Kidney epithelial cell (primary cell): Measurements from ENCODE around the gene RBX1. TPM values are rescaled to one million over a fixed set of nuclear protein-coding genes. Genes with fewer than 3 reads are reported as not detected.

Source experiments
- DNase-seq: peaks from one replicate; pipeline ENCODE4 v3.0.0-alpha.2; 2010; ENCODE audit warnings: low read depth
- H3K27me3 ChIP-seq: 2 replicates; pipeline ENCODE4 v1.6.0; 2011; ENCODE audit warnings: low read length; ENCODE audit not compliant: control insufficient read depth, insufficient read depth
- H3K36me3 ChIP-seq: 2 replicates; pipeline ENCODE4 v1.5.1; 2011; ENCODE audit warnings: low read length; ENCODE audit not compliant: control insufficient read depth, insufficient read depth
- H3K4me3 ChIP-seq: 2 replicates; pipeline ENCODE4 v1.5.1; 2011; ENCODE audit warnings: low read depth, mild to moderate bottlenecking, control low read depth, low read length
- total RNA-seq: library from RNA; depleted of rRNA; stranded (reverse); fragments of >200 nt; gene quantifications from 2 replicates; pipeline ENCODE4 v1.2.3, GENCODE V29; 2015
- TF ChIP-seq, protein P1 (sequence below): IDR thresholded peaks from 2 replicates; pipeline ENCODE4 v1.5.1; 2011; ENCODE audit warnings: mild to moderate bottlenecking, moderate library complexity, low read length, control low read depth, inconsistent platforms; ENCODE audit not compliant: insufficient read depth, poor library complexity, severe bottlenecking

Gene RBX1
- total RNA-seq, 1 donor from 2014 or later: 51.0 TPM

DNA sequence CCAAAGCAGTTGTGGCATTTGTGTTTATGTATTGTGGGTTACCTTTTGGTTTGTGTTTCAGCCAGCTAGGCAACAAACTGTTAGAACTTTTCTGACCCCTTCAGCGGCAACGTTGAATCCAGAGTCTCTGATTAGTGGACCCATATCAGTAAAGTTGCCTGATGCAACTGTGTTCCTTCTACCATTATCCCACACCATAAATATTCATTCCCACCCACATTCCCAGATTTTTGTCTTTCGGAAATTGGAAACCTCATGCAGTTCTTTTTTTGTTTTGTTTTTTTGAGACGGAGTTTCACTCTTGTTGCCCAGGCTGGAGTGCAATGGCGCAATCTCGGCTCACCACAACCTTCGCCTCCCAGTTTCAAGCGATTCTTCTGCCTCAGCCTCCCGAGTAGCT lies 30.7 kb upstream of the RBX1 start:
- DNase-seq: no peak
- TF ChIP-seq, protein P1, sequence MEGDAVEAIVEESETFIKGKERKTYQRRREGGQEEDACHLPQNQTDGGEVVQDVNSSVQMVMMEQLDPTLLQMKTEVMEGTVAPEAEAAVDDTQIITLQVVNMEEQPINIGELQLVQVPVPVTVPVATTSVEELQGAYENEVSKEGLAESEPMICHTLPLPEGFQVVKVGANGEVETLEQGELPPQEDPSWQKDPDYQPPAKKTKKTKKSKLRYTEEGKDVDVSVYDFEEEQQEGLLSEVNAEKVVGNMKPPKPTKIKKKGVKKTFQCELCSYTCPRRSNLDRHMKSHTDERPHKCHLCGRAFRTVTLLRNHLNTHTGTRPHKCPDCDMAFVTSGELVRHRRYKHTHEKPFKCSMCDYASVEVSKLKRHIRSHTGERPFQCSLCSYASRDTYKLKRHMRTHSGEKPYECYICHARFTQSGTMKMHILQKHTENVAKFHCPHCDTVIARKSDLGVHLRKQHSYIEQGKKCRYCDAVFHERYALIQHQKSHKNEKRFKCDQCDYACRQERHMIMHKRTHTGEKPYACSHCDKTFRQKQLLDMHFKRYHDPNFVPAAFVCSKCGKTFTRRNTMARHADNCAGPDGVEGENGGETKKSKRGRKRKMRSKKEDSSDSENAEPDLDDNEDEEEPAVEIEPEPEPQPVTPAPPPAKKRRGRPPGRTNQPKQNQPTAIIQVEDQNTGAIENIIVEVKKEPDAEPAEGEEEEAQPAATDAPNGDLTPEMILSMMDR: no peak
- Histone ChIP-seq H3K4me3 (no peak overlapping the region), H3K36me3 (no peaks in the 10 kb centered on the region), H3K27me3 (no peaks in the 10 kb centered on the region)

DNA sequence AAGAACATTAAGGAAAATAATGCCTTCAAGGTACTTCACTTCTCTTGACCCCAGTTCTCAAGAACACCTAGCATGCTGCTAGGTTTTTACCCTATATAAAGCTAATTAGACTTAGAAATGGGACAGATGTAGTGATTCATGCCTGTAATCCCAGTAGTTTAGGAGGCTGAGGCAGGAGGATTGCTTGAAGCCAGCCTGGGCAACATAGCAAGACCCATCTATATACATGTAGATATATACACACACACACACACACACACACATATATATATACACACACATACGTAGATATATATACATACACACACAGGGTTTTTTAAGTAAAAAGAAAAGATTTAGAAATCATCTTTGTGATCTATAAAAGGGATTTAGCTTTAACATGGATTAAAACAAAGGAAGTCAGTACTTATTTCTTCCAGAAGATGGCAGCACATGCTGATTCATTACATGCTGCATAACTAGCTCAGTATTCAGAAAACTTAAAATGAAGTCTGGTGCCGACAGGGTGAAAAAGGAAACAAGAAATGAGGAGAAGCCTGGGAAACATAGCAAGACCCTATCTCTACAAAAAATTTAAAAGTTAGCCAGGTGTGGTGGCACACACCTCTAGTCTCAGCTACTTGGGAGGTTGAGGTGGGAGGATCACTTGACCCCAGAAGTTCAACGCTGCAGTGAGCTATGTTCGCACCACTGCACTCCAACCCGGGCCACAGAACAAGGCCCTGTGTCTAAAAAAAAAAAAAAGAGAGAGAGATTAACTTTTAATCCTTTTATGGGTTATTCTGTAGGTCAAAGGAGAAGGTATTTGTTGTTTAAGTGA lies 28.5 kb upstream of the RBX1 start:
- TF ChIP-seq, protein P1: peak; percentile 53
- no peaks in the 10 kb centered on the region for H3K36me3 ChIP-seq
- DNase-seq: peak; percentile 38

DNA sequence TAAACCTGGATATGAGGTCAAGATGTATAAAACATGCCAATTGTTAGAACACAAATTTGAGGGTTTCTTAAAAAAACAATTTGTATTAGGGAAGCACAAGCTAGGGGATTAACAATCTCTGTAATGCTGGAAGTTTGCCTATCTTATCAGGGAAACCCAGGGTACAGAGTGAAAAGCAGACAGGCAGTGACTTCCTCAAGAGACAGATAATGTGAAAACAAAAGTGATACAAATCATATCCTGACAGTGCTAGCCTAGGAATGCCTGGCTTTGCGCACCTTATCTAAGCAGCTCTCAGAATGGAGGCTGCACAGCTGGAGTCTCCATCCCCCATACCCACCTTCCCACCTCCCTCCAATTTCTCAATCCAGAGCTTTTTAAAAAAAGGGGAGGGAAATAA lies 22.5 kb upstream of the RBX1 start:
- TF ChIP-seq, protein P1: no peak
- H3K36me3 ChIP-seq: no peaks in the 10 kb centered on the region
- H3K4me3 ChIP-seq: no peak overlapping the region
- H3K27me3 ChIP-seq: no peaks in the 10 kb centered on the region
- no peak for DNase-seq

More for the DNA sequence above, 28.5 kb upstream of the RBX1 start:
- H3K27me3 ChIP-seq: no peaks in the 10 kb centered on the region
- no peak overlapping the region for H3K4me3 ChIP-seq

DNA sequence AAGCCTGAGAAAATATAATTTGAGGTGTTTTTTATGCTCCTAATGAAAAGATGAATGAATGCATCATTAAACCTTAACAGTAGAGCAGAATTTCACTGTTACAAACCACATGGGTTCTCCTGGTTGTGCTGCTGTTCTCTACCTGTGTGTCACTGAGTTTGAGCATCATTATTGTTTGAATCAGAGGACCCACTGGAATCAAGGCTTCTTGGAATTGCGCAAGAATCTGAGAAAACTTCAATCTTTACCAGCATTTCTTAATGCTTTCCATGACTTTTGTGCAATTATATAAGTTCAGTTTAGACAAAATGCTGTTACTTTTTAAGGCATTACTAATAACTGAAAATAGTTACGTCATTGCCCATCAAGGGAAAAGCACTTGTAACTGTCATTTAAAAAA lies 18.8 kb upstream of the RBX1 start:
- no peaks in the 10 kb centered on the region for H3K27me3 ChIP-seq
- H3K4me3 ChIP-seq: no peak overlapping the region
- DNase-seq: no peak
- H3K36me3 ChIP-seq: no peaks in the 10 kb centered on the region
- TF ChIP-seq, protein P1: no peak

DNA sequence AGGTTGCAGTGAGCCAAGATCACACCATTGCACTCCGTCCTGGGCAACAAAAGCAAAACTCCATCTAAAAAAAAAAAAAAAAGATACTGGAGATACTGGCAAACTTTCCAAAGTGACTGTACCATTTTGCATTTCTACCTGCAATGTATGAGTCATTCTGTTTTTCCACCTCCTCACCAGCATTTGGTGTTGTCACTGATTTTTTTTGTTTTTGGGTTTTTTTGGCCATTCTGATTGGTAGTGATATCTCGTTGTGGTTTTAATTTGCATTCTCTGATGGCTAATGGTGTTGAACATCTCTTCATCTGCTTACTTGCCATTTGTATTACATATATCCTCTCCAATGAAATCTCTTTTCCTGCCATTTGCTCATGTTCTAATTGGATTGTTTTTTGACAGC lies 12.0 kb upstream of the RBX1 start:
- no peak for DNase-seq
- Histone ChIP-seq H3K4me3 (no peak overlapping the region), H3K27me3 (no peaks in the 10 kb centered on the region), H3K36me3 (no peaks in the 10 kb centered on the region)
- TF ChIP-seq, protein P1: no peak
